ENCODE measurements around the gene NFXL1.

The NFXL1 gene

DNA sequence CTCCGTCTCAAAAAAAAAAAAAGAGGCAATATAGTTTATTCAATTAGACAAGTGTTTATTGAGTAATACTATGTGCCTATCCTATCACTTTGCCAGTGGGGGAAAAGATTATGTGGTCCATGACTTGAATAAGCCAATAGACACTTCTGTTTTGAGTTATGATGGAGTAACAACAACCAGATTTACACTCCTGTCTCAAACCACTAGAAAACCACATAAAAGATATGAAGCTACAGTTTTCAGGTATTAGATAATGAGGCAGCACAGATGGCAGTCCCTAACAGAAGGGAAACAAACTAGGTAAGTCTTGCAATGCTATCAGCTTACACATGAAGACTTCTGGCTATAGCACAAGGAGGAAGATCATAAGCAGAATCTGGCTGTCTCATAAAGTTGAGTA, 22.5 kb downstream of the NFXL1 start:
- H3K27ac ChIP-seq, result no peak overlapping the region
- DNase-seq (ENCODE audit: low spot score), result no peak
- POLR2A ChIA-PET (ENCODE audit: low non-redundant PET), result no interaction called here
- CTCF ChIA-PET, result no interaction called here
- TF ChIP-seq, protein P1, sequence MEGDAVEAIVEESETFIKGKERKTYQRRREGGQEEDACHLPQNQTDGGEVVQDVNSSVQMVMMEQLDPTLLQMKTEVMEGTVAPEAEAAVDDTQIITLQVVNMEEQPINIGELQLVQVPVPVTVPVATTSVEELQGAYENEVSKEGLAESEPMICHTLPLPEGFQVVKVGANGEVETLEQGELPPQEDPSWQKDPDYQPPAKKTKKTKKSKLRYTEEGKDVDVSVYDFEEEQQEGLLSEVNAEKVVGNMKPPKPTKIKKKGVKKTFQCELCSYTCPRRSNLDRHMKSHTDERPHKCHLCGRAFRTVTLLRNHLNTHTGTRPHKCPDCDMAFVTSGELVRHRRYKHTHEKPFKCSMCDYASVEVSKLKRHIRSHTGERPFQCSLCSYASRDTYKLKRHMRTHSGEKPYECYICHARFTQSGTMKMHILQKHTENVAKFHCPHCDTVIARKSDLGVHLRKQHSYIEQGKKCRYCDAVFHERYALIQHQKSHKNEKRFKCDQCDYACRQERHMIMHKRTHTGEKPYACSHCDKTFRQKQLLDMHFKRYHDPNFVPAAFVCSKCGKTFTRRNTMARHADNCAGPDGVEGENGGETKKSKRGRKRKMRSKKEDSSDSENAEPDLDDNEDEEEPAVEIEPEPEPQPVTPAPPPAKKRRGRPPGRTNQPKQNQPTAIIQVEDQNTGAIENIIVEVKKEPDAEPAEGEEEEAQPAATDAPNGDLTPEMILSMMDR (conservative IDR thresholded peaks at IDR 0.05; ENCODE audit: low read depth), result no peak

DNA sequence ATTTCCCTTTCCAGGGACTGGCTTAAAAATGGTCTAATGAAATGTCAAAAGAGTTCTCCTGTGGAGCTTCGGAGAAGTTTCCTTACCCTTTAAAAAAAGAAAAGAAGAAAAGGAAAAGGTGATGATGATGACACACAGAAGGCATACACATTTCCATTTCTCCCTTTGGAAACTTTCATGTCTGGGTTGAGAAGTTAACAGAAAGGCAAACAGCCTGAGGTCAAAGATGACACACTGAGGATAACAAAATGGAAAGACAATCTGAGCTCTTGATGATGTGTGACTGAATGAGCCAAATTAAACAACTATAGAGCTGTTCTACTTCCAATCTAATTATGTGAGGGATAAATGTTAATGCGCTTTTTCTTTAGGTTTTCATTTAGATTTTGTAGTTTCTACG, 32.2 kb downstream of the NFXL1 start:
- DNase-seq (ENCODE audit: low spot score), result no peak
- TF ChIP-seq, protein P1 (conservative IDR thresholded peaks at IDR 0.05; ENCODE audit: low read depth), result no peak
- ChIA-PET POLR2A (ENCODE audit: low non-redundant PET) (no interaction called here), CTCF (no interaction called here)
- no peak overlapping the region for H3K27ac ChIP-seq

DNA sequence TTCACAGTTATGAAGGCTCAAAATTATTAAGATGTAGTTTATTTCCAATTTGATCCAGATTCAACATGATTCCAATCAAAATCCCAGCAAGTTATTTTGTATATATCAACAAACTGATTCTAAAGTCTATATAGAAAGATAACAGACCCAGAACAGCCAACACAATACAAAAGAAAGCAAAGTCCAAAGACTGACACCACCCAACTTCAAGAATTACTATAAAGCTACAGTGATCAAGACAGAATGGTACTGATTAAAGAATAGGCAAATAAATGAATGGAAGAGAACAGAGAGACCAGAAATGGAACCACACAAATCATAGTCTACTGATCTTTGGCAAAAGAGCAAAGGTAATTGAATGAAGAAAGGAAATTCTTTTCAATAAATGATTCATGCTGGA, 34.9 kb downstream of the NFXL1 start:
- TF ChIP-seq, protein P1 (conservative IDR thresholded peaks at IDR 0.05; ENCODE audit: low read depth), result no peak
- DNase-seq (ENCODE audit: low spot score), result no peak
- ChIA-PET POLR2A (ENCODE audit: low non-redundant PET) (no interaction called here), CTCF (no interaction called here)
- H3K27ac ChIP-seq, result no peak overlapping the region

DNA sequence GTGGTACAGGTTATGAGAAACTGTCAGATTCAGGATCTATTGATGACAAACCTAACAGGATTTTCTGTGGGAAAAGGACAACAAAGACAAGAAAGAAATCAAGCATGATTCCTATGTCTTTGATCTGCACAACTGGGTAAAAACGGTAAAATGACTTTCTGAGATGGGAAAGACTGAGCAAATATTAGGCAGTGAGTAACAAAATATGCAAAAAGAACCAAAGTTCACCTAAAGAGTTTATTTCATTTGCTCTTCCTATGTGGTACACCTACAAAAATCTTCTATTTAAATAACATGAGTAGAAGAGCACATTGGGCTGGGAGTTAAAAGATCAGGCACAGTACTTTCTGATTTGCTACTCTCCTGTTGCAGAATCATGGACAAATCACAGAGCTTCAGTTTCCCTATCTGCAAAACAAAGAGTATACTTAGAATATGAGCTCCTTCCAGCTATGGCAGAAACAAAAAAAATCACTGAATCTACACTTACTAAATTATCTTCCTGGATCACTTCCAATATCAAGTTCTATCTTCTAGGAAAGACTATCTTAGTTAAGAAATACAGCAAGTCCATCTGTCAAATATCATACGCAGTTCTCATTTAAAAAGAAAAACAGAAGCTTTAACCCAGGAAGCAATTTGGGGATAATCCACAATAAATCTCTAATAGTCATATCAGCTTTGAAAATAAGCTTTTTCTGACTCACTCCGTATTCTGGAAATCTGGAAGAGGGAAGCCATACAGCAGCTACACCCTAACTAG, 37.4 kb downstream of the NFXL1 start:
- H3K27ac ChIP-seq, result no peak overlapping the region
- DNase-seq (ENCODE audit: low spot score), result no peak
- CTCF ChIA-PET, result no interaction called here
- POLR2A ChIA-PET (ENCODE audit: low non-redundant PET), result no interaction called here
- TF ChIP-seq, protein P1 (conservative IDR thresholded peaks at IDR 0.05; ENCODE audit: low read depth), result no peak

DNA sequence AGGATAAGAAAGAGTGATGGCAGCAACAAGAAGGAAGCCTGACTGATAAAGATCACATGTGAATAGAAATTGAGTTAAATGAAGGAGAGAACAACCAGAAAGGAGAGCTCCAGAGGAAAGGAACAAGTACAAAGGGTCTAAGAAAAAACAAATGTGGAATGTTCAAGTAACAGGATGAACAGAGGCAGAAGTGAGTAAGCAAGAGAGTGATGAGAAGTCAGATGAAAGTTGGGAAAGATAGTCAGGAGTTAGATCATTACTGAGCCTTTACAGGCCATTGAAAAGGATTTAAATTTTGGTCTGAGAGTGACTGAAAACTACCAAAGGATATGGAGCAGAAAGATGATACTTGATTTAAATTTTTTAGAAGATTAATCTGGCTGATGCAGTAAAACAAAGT, 38.1 kb downstream of the NFXL1 start:
- ChIA-PET CTCF (no interaction called here), POLR2A (ENCODE audit: low non-redundant PET) (no interaction called here)
- H3K27ac ChIP-seq, result no peak overlapping the region
- no peak for DNase-seq (ENCODE audit: low spot score)
- TF ChIP-seq, protein P1 (conservative IDR thresholded peaks at IDR 0.05; ENCODE audit: low read depth), result no peak

DNA sequence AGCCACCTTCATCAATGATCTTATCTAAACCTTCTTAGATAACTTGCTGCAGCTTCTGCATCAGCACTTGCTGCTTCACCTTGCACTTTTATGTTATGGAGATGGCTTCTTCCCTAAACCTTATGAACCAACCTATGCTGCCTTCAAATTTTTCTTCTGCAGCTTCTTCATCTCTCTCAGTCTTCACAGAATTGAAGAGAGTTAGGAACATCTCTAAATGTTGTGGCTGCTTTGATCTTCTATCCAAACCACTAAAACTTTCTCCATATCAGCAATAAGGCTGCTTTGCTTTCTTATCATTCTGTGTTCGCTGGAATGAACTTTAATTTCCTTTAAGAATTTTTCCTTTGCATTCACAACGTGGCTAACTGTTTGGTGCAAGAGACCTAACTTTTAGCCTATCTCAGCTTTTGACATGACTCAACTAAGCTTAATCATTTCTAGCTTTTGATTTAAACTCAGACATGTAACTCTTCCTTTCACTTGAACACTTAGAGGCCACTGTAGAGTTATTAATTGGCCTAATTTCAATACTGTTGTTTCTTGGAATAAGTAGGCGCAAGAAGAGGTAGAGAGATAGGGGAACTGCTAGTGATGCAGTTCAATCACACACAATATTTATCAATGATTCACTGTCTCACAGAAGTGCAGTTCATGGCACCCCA, 40.4 kb downstream of the NFXL1 start:
- no peak for DNase-seq (ENCODE audit: low spot score)
- ChIA-PET POLR2A (ENCODE audit: low non-redundant PET) (no interaction called here), CTCF (no interaction called here)
- H3K27ac ChIP-seq, result no peak overlapping the region
- TF ChIP-seq, protein P1 (conservative IDR thresholded peaks at IDR 0.05; ENCODE audit: low read depth), result no peak
